Measurements from ENCODE around the gene ATP6AP1.
"Not testable (repeated sequence)": the region's sequence is repeated elsewhere in the genome, so short reads cannot be mapped to it uniquely, and the experiment has no call there.

The ATP6AP1 gene

DNA sequence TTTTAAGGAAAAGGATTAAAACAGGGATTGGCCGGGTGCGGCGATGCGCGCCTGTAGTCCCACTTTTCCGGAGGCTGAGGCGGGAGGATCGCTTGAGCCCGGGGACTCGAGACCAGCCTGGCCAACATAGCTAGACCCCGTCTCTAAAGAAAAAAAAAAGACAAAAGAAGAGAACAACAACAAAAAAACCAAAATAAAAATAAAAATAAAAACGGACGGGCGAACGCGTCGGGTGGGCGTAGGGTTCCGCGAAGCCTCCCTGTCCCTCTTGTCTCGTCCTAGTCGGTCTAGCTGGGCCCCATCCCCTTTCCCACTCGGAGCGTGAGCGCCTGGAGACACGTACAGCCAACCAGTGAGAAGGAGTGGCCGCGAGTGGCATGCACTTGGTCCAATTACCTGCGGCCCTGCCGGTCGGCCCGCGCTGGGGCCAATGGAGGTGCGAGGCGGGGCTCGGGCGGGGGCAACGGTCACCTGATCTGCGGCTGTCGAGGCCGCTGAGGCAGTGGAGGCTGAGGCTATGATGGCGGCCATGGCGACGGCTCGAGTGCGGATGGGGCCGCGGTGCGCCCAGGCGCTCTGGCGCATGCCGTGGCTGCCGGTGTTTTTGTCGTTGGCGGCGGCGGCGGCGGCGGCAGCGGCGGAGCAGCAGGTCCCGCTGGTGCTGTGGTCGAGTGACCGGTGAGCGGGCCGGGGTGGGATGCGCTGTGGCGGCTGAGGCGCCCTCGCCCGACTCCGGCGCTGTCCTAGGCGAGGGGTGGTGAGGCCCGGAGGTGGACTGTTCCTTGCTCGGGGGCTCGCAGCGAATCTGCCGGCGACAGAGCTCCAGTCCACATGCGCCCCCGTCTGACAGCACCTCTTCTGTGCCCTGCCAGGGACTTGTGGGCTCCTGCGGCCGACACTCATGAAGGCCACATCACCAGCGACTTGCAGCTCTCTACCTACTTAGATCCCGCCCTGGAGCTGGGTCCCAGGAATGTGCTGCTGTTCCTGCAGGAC, at the start of gene ATP6AP1:
Gene ATP6AP1 (plus strand): TSS at position 502 of the 996 bp plus-strand sequence. CDS start 16 bp downstream, at position 518.
- peak; percentile 93 for DNase-seq (ENCODE audit: low spot score)

GRCh38 chrX:154378799-154379568, 49.5 kb upstream of the ATP6AP1 start, which contains the start of gene EMD:
TSS of gene EMD (plus strand) at chrX:154379295. CDS start at chrX:154379485, 190 bp downstream.
- DNase-seq (ENCODE audit: low spot score) = peak; percentile 90

GRCh38 chrX:154379569-154379951, 48.9 kb upstream of the ATP6AP1 start:
- no peak for DNase-seq (ENCODE audit: low spot score)

DNA sequence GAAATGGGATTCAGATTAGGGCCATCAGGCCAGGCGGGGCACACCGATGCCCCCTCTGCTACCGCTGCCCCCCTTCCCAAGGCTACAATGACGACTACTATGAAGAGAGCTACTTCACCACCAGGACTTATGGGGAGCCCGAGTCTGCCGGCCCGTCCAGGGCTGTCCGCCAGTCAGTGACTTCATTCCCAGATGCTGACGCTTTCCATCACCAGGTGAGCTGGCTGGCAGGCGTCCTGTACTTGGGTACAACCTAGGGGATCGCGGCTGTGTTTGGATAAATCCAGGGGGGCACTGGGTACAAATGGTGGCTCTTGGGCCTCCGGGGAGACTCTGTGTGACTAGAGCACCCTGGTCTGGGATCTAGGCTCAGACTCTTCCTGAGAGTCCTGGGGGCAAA, 48.3 kb upstream of the ATP6AP1 start:
- no peak for DNase-seq (ENCODE audit: low spot score)

GRCh38 chrX:154380787-154381186, 47.7 kb upstream of the ATP6AP1 start:
- no peak for DNase-seq (ENCODE audit: low spot score)

DNA sequence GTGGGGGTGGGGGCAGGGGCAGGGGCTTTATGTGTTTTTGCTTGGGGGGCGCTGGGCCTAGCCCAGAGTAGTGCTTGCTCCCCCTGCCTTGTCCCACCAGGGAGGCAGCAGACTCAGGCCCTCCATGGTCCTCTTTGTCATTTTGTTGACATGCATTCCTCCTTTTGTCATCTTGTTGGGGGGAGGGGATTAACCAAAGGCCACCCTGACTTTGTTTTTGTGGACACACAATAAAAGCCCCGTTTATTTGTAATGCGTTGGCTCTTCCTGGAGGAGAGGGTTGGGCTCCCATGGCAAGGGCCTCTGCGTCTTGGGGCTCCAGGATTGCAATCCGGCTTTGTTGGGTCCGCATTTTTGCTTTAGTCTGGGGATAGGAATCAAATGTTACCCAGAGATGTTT, 47.2 kb upstream of the ATP6AP1 start:
- DNase-seq (ENCODE audit: low spot score) = no peak

GRCh38 chrX:154382483-154383069, 45.9 kb upstream of the ATP6AP1 start:
- no peak for DNase-seq (ENCODE audit: low spot score)

- DNase-seq (ENCODE audit: low spot score) = no peak
Measured at GRCh38 chrX:154383359-154384283, 44.9 kb upstream of the ATP6AP1 start.

- no peak for DNase-seq (ENCODE audit: low spot score)
Measured at GRCh38 chrX:154384284-154384892, 44.1 kb upstream of the ATP6AP1 start.

DNA sequence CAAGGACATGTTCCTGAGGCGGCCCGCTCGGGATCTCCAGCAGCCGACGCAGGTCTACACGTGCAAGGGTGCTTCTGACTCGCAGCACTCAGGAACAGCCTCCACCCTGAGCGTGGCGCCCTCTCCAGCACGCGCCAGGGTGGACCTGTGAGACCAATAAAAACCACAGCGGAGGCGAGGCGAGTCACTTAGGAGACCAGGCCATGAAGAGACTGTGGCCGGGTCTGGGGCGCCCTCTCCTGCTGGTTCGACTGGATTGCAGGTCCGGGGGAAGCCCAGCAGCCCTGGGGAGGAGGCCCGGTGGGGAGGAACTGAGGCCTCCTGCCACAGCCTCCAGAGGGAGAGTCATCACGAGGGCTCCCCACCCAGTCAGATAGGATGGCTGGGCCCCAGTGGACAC, 40.4 kb upstream of the ATP6AP1 start:
- DNase-seq (ENCODE audit: low spot score) = not testable (repeated sequence)

DNA sequence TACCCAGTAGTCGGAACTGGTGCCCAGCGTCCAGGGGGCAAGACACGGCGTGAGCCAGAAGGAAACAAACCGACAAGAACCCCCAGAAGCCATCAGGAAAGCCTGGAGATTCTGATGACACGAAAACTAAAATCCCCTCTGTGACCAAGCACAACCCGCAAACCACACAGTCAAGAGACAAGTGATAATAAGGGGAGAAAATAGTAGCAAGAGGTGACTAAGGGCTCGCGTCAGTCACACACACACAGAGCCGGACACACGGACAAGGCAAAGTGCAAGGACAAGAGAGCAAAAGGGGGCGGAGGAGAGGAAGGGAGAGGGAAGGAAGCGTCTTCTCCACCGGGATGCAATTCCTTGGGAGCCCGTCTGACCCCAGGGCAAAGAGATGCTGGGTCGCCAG, 39.8 kb upstream of the ATP6AP1 start:
- not testable (repeated sequence) for DNase-seq (ENCODE audit: low spot score)

- DNase-seq (ENCODE audit: low spot score) = not testable (repeated sequence)
Measured at GRCh38 chrX:154389812-154390747, 38.4 kb upstream of the ATP6AP1 start.

GRCh38 chrX:154396363-154396762, 32.1 kb upstream of the ATP6AP1 start:
- not testable (repeated sequence) for DNase-seq (ENCODE audit: low spot score)

- DNase-seq (ENCODE audit: low spot score) = peak; percentile 71
Measured at GRCh38 chrX:154396973-154397887, 31.2 kb upstream of the ATP6AP1 start.

DNA sequence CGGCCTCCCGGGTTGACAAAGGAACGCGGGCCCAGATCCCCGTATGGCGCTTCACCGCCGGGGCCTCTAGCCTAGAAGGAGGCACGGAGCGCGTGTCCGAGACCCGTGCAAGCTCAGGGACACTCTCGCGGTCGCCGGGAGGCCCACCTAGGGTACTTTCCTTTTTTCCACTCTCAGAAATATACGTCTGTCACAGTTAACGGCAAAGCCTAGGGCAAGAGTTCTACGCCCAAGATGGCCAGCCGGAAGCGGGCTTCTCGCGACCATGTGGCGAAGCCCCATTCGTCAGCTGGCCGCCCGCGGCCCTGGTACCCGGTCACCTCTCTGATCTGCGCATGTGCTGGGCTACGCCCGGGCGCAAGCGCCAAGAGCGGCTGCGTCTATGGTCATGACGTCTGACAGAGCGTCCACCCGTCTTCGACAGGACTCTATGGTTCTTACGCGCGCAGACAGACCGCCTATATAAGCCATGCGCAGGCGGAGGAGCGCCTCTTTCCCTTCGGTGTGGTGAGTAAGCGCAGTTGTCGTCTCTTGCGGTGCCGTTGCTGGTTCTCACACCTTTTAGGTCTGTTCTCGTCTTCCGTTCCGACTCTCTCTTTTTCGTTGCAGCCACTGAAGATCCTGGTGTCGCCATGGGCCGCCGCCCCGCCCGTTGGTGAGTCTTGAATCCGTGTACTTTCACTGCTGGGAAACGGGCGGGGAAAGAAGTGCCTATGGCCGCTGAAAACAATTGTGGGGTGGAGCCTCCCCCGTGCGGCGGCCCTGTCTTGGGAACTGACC, 30.4 kb upstream of the ATP6AP1 start, which contains the start of gene RPL10:
Gene RPL10 (plus strand): TSS at position 490 of the 780 bp plus-strand sequence. CDS start 143 bp downstream, at position 633.
- peak; percentile 91 for DNase-seq (ENCODE audit: low spot score)

DNA sequence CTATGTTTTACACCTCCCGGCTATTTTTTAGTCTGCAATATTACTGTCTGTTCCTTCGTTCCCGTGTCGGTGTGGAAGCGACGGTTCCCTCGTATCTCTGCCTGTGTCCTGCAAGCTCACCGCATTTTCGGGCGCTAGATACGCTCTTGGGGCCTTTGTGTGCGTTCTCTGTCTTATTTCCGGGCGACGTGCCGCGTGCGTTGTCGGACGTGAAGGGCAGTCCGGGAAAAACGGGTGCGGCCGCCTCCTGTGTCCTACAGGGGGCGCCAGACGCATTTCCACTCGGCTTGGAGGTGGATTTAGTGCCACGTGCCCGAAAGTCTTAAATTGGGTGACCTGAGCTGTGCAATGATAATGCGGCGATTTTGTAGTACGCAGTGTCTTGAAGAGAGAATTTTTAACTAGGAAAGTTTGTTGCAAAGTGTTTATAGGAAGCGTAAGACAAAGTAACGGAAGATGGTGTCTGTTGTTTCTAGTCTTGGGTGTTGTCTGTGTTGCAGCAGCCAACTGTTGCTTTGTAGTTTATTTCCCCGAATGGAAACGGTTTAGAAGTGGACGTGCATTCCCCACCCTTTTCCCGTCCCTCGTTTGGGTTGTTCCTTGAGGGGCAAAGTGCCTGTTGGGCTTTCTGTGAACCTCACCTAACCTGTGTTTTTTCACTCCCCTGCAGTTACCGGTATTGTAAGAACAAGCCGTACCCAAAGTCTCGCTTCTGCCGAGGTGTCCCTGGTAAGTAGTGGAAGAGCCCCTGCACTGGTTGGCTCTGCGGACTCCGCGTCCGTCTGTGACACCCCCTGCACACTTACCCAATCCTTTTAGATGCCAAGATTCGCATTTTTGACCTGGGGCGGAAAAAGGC, 29.6 kb upstream of the ATP6AP1 start:
- DNase-seq (ENCODE audit: low spot score) = peak; percentile 61
